ENCODE results near the gene MRPL22. TPM values are rescaled to one million over a fixed set of nuclear protein-coding genes. Genes with fewer than 3 reads are reported as not detected.

MRPL22 gene
- total and polyA plus RNA-seq, 2 donors (not counting 3 experiments of a cell fraction or from before 2014, with no cell fraction given): 66.9 to 112 TPM

DNA sequence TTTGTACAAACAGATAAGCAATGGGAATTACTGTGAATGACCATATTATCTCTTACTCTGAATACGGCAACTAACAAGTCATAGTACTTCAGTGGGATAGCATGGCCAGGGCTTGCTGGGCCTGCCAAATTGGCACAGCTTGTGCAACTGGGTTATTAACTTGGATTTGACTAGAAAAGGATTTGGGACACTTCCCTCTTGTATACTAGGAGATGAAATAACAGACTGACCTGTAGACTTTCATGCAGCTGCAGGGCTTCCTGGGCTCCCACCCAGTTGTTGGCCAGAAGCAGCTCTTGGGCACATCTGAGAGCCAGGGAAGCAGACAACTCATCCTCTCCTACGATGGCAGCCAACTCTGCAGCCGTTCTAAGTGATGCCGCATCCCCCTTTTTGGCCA is 42.7 kb upstream of the MRPL22 start:
- Histone ChIP-seq H3K4me3 (replicated peaks in 1 of 3; ENCODE audit: insufficient read depth in 1 of 3, low read depth in 1 of 3, low read length in 3 of 3) (no peak overlapping the region), H3K27me3 (ENCODE audit: control insufficient read depth in 2 of 2, insufficient read depth in 2 of 2, low read length in 2 of 2) (no peaks in the 10 kb centered on the region), H3K4me1 (ENCODE audit: control insufficient read depth, extremely low read depth, insufficient read depth, low read length) (no peaks in the 10 kb centered on the region), H3K9me3 (replicated peaks; ENCODE audit: control insufficient read depth, insufficient read depth, low read length) (no peaks in the 10 kb centered on the region), H3K9ac (replicated peaks; ENCODE audit: extremely low read depth, insufficient read depth, low read length) (no peak overlapping the region), H3K9me1 (replicated peaks; ENCODE audit: control insufficient read depth, extremely low read depth, insufficient read depth, low read length) (no peaks in the 10 kb centered on the region), H2AFZ (ENCODE audit: low read depth, low read length) (no peak overlapping the region), H3K27ac (ENCODE audit: insufficient read depth, low read depth, low read length) (no peak overlapping the region), H3K4me2 (ENCODE audit: insufficient read depth, low read length) (no peak overlapping the region), H3K36me3 (ENCODE audit: control insufficient read depth in 2 of 2, extremely low read depth in 1 of 2, insufficient read depth in 2 of 2, low read length in 2 of 2) (peaks cover 21 to 22% of the 10 kb centered on the region in 2 experiments), H4K20me1 (replicated peaks; ENCODE audit: control insufficient read depth, extremely low read depth, insufficient read depth, low read length) (no peaks in the 10 kb centered on the region), H3K79me2 (ENCODE audit: control insufficient read depth, insufficient read depth, low read length) (no peaks in the 10 kb centered on the region)
- no peak for FAIRE-seq
- ChIA-PET POLR2A (no interaction called here), CTCF (interaction anchor here (1.5 kb wide), 1 partner anchor 10 kb away, joined by 3 read pairs; no protein-coding TSS in a partner anchor)
- DNase-seq (ENCODE audit: low read depth, low spot score): no peak
- no TSS peak for BruUV-seq (replicated peaks)
- dilution Hi-C loops (cut with MboI; ENCODE audit: extremely low pct_ligation_motif_present, low sequenced_read_pairs) (no loop called here), intact Hi-C loops (cut with micrococcal nuclease) (no loop called here)
- TF ChIP-seq EZH2 (IDR thresholded peaks at IDR 0.05; ENCODE audit: borderline replicate concordance, low read depth, low read length, severe bottlenecking): no peak
- no peak for TF ChIP-seq GATA2 (IDR thresholded peaks at IDR 0.05; ENCODE audit: insufficient read depth, insufficient read length, low read depth, low read length)
- TF ChIP-seq, protein P1, sequence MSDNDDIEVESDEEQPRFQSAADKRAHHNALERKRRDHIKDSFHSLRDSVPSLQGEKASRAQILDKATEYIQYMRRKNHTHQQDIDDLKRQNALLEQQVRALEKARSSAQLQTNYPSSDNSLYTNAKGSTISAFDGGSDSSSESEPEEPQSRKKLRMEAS (IDR thresholded peaks at IDR 0.05; ENCODE audit: insufficient read depth, insufficient read length): no peak
- no peak for TF ChIP-seq POLR2A (IDR thresholded peaks at IDR 0.05; ENCODE audit: low read depth, low read length)
- no peak for TF ChIP-seq JUN (IDR thresholded peaks at IDR 0.05; ENCODE audit: borderline replicate concordance, insufficient read depth, insufficient read length, low read depth)
- TF ChIP-seq POLR2AphosphoS5 (IDR thresholded peaks at IDR 0.05; ENCODE audit: insufficient read depth, low read depth, low read length): no peak
- TF ChIP-seq FOS (IDR thresholded peaks at IDR 0.05; ENCODE audit: borderline replicate concordance, insufficient read depth, low read length): no peak
- no peak for TF ChIP-seq MYC (IDR thresholded peaks at IDR 0.05; ENCODE audit: low read depth, low read length)
- TF ChIP-seq, protein P2, sequence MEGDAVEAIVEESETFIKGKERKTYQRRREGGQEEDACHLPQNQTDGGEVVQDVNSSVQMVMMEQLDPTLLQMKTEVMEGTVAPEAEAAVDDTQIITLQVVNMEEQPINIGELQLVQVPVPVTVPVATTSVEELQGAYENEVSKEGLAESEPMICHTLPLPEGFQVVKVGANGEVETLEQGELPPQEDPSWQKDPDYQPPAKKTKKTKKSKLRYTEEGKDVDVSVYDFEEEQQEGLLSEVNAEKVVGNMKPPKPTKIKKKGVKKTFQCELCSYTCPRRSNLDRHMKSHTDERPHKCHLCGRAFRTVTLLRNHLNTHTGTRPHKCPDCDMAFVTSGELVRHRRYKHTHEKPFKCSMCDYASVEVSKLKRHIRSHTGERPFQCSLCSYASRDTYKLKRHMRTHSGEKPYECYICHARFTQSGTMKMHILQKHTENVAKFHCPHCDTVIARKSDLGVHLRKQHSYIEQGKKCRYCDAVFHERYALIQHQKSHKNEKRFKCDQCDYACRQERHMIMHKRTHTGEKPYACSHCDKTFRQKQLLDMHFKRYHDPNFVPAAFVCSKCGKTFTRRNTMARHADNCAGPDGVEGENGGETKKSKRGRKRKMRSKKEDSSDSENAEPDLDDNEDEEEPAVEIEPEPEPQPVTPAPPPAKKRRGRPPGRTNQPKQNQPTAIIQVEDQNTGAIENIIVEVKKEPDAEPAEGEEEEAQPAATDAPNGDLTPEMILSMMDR (IDR thresholded peaks at IDR 0.05; ENCODE audit: extremely low read depth in 1 of 2, insufficient read depth in 1 of 2, low read depth in 1 of 2, low read length in 2 of 2): no peak

Data from endothelial cell of umbilical vein (primary cell).